Measurements from ENCODE around the gene TRIM28. TPM values are rescaled to one million over a fixed set of nuclear protein-coding genes. Genes with fewer than 3 reads are reported as not detected.

The TRIM28 gene
- total RNA-seq, 4 donors from 2014 or later = 195 to 237 (median 218) TPM

DNA sequence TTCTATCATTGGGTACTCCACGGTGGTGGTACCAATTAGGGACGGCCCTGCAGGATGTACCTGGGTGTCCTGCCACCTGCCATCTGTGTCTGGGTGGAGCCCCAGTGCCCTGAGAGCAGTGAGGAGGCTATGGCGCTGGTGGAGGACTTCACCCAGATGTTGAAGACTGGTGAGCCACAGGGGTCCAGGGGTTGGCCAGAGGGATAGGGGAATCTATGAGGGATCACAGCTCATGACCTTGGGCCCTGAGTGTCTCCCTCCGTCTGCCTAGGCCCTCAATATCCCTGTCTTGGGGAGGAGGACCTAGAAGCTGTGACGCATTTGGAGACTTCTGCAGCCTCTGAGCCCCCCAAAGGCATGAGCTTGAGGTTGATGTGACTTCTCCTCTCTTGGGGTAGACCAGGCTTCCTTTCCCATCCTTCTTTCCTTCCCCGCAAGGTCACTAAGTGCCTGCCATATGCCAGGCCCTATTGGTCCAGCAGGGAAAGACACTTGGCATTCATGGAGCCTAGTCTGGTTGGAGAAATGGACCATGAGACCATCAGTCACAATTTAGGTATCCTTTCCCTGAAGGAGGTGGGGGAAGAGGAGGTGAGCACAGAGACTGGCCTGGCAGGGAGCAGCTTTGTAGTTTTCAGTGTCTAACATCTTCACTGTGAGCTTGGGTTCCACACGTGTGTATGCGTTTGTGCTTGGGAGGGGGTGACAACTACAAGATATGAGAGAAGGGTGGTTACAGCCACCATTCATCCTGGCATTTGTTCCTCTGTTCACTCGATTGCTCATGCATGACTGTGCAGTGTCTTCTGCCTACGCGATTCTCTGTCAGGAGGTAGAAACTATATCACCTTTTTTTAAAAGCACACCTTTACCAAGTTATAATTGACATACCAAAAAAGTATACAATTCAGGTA lies 34.4 kb downstream of the TRIM28 start:
- Histone ChIP-seq H3K4me1 (peaks cover 10 to 23% of the 10 kb centered on the region in 2 donors), H3K4me3 (replicated peaks in 1 of 3) (no peak overlapping the region), H3K9me3 (no peaks in the 10 kb centered on the region), H3K36me3 (peaks cover 6 to 10% of the 10 kb centered on the region in 2 donors), H3K27me3 (no peaks in the 10 kb centered on the region), H3K27ac (no peak overlapping the region)
- WGBS, 2 donors = 85 to 87% methylated on average over 11 of the region's 11 CpGs
- TF ChIP-seq POLR2A (IDR thresholded peaks at IDR 0.05) (no peak), CTCF (IDR thresholded peaks at IDR 0.05) (no peak)
- no peak for DNase-seq
- intact Hi-C loops (cut with DNase I) = no loop called here

DNA sequence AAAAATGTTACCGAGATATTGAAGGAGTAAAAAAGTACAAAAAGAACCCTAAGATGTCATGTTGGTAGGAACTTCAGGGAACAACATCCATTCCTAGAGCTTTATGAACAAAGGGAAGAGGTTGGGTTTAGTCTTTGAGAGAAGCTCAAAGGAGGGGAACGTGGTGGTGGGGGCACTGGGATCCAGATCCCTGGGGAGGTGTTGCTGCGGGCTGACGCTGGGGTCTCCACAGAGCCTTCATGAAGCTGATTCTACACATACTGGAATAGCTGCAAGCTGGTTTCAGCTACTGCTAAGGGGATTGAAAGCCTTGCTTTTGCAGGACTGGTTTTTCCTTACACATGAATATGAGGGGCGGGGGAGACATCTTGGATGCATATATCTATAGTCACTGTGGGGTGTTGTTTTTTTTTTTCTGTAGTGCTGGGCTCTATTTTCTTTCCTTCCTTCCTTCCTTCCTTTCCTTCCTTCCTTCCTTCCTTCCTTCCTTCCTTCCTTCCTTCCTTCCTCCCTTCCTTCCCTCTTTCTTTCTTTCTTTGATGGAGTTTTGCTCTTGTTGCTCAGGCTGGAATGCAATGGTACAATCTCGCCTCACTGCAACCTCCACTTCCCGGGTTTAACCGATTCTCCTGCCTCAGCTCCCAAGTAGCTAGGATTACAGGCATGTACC lies 35.7 kb downstream of the TRIM28 start:
- intact Hi-C loops (cut with DNase I) = no loop called here
- no peak for TF ChIP-seq CTCF (IDR thresholded peaks at IDR 0.05)
- TF ChIP-seq POLR2A (IDR thresholded peaks at IDR 0.05) = no peak
- Histone ChIP-seq H3K27me3 (no peaks in the 10 kb centered on the region), H3K9me3 (no peaks in the 10 kb centered on the region), H3K27ac (no peak overlapping the region), H3K36me3 (peaks cover 6 to 10% of the 10 kb centered on the region in 2 donors), H3K4me3 (replicated peaks in 1 of 3) (no peak overlapping the region), H3K4me1 (peaks cover under 1 to 14% of the 10 kb centered on the region in 2 donors)
- 92 to 93% methylated on average over 8 of the region's 8 CpGs for WGBS, 2 donors
- no peak for DNase-seq

DNA sequence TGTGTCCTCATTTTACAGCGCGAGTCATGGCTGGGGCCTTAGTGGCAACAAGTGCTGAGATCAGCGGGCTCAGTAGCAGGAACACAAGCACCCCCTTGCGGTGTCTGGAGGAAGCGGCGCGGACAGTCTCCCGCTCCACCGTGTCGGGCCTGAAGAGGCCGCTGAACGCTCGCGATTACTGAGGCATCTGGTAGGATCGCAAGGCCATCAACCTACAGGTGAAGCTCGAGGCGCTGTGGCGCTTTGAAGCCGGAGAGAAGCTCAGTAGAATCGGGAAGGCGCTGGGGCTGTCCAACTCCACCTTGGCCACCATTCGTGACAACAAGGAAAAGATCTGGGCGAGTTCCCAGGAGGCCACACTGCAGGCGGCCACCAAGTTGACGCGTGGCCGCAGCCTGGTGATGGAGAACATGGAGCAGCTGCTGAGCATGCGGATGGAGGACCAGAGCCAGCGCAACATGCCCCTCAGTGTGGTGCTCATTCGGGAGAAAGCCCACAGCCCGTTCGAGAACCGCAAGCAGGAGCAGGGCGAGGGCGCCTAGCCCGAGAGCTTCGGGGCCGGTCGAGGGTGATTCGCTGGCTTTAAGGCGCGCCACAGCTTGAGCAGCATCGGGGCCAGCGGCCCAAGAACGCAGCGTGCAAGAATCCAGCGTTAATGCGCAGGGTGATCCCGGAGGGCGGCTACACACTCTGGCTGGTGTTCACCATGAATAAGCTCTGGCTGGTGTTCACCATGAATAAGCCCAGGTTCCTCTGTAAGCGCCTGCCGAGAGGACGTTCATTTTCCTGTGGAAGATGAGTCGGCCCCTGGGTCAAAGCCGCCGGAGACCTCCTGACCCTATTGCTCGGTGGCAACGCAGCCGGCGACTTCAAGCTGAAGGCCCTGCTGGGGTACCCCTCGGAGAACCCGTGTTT lies 37.6 kb downstream of the TRIM28 start:
- TF ChIP-seq CTCF (IDR thresholded peaks at IDR 0.05) (peak; percentile 62 to 92 (median 88)), POLR2A (IDR thresholded peaks at IDR 0.05) (no peak)
- H3K4me1 ChIP-seq = peaks cover 0 to 10% of the 10 kb centered on the region in 2 donors
- H3K9me3 ChIP-seq = no peaks in the 10 kb centered on the region
- H3K4me3 ChIP-seq (replicated peaks in 1 of 3) = no peak overlapping the region
- WGBS, 2 donors = 79% methylated on average over 49 to 52 of the region's 62 CpGs
- peak; percentile 84 to 87 for DNase-seq
- intact Hi-C loops (cut with DNase I) = no loop called here
- no peaks in the 10 kb centered on the region for H3K27me3 ChIP-seq
- peaks cover 6 to 10% of the 10 kb centered on the region in 2 donors for H3K36me3 ChIP-seq
- peak overlapping the region; percentile 16 to 45 (median 39) for H3K27ac ChIP-seq

- Histone ChIP-seq H3K27me3 (no peaks in the 10 kb centered on the region), H3K9me3 (no peaks in the 10 kb centered on the region), H3K4me1 (peaks cover 0 to 10% of the 10 kb centered on the region in 2 donors), H3K27ac (no peak overlapping the region), H3K4me3 (replicated peaks in 1 of 3) (no peak overlapping the region), H3K36me3 (peaks cover 6 to 10% of the 10 kb centered on the region in 2 donors)
- DNase-seq = no peak
- TF ChIP-seq POLR2A (IDR thresholded peaks at IDR 0.05) (no peak), CTCF (IDR thresholded peaks at IDR 0.05) (no peak)
- WGBS, 2 donors = 94 to 96% methylated on average over 6 of the region's 6 CpGs
- intact Hi-C loops (cut with DNase I) = no loop called here
These were observed 39.1 kb downstream of the TRIM28 start for GRCh38 chr19:58582985-58583384.

Measured in thyroid gland (tissue), 4 donors.